Stimulated activated effector memory CD8-positive, alpha-beta T cell treated with anti-CD3 and anti-CD28 coated beads, Interleukin-12 subunit alpha, Interleukin-12 subunit beta, amount 100 ng/mL, for 72 hours (primary cell): Measurements from ENCODE around the gene PRSS56.
A peak's percentile ranks its signal among the peaks of the same experiment; 100 is the strongest.

Source experiments
- ATAC-seq: fragments of 150-1000 bp; cut with Tn5 transposase; 2 replicates; pipeline ENCODE4 v1.10.0; 2021
- DNase-seq, 2 donors: peaks; one replicate each; pipeline ENCODE4 v3.0.0; 2021 to 2022; ENCODE audit warnings: low spot score in 2 of 2
- H3K27ac Mint-ChIP-seq: one replicate; pipeline ENCODE4 v1.8.0; 2022; ENCODE audit warnings: mild to moderate bottlenecking, mixed read lengths
- H3K36me3 Mint-ChIP-seq: one replicate; pipeline ENCODE4 v1.8.0; 2022; ENCODE audit warnings: mild to moderate bottlenecking, mixed read lengths
- H3K4me1 Mint-ChIP-seq: one replicate; pipeline ENCODE4 v1.8.0; 2022; ENCODE audit warnings: mixed read lengths
- H3K4me3 Mint-ChIP-seq: one replicate; pipeline ENCODE4 v1.8.0; 2022; ENCODE audit warnings: mild to moderate bottlenecking, mixed read lengths
- H3K9me3 Mint-ChIP-seq: one replicate; pipeline ENCODE4 v1.8.0; 2022; ENCODE audit warnings: mixed read lengths

Gene PRSS56

GRCh38 chr2:232574674-232575403 is 54.7 kb downstream of the PRSS56 start:
- Mint-ChIP-seq H3K36me3 (peaks cover 72% of the 10 kb centered on the region), H3K4me1 (peaks cover 1% of the 10 kb centered on the region), H3K9me3 (no peaks in the 10 kb centered on the region), H3K4me3 (no peak overlapping the region), H3K27ac (peak overlapping the region; percentile 45)
- ATAC-seq (no peak), DNase-seq (no peak)
